Measurements from ENCODE around the gene CDK14. TPM values are rescaled to one million over a fixed set of nuclear protein-coding genes. Genes with fewer than 3 reads are reported as not detected.

The CDK14 gene
- total and polyA plus RNA-seq, 2 donors (not counting 1 experiment from before 2014, with no cell fraction given): 42.1 to 167 TPM

- Mint-ChIP-seq H3K4me1 (no peaks in the 10 kb centered on the region), H3K27ac (no peak overlapping the region), H3K27me3 (no peaks in the 10 kb centered on the region), H3K9me3 (ENCODE audit: insufficient read depth) (no peaks in the 10 kb centered on the region), H3K4me3 (no peak overlapping the region)
- H3K27ac ChIP-seq (ENCODE audit: low read length in 2 of 2): no peak overlapping the region
- ATAC-seq (ENCODE audit: low read depth): no peak
- TF ChIP-seq EZH2 (IDR thresholded peaks at IDR 0.05; ENCODE audit: borderline replicate concordance, insufficient read depth, low read depth, low read length, poor library complexity, severe bottlenecking) (no peak), CTCF (IDR thresholded peaks at IDR 0.05) (no peak)
- 100% methylated on average over 1 of the region's 5 CpGs for WGBS (ENCODE audit: insufficient coverage)
- H3K36me3 ChIP-seq (replicated peaks in 1 of 2; ENCODE audit: control extremely low read depth in 1 of 2, control insufficient read depth in 1 of 2, extremely low read depth in 1 of 2, insufficient read depth in 2 of 2, low read length in 1 of 2): no peaks in the 10 kb centered on the region
- POLR2A ChIA-PET: no interaction called here
- H3K9me3 ChIP-seq (ENCODE audit: control extremely low read depth in 1 of 3, control insufficient read depth in 2 of 3, insufficient read depth in 1 of 3, low read length in 2 of 3): no peaks in the 10 kb centered on the region
- no peaks in the 10 kb centered on the region for H3K79me2 ChIP-seq (ENCODE audit: control insufficient read depth, insufficient read depth, low read length)
- no peak overlapping the region for H2AFZ ChIP-seq (ENCODE audit: insufficient read depth, low read depth, low read length, poor library complexity, severe bottlenecking)
- no peak for DNase-seq
- H3K4me1 ChIP-seq (ENCODE audit: control insufficient read depth in 2 of 2, insufficient read depth in 2 of 2, low read length in 2 of 2): no peaks in the 10 kb centered on the region
- H3K4me3 ChIP-seq (ENCODE audit: control extremely low read depth in 1 of 5, extremely low read depth in 1 of 5, insufficient read depth in 1 of 5, low read depth in 2 of 5, low read length in 4 of 5): no peak overlapping the region
- no peak overlapping the region for H3K9ac ChIP-seq (ENCODE audit: low read length)
- H3K4me2 ChIP-seq (replicated peaks; ENCODE audit: low read depth, low read length, poor library complexity, severe bottlenecking): no peak overlapping the region
- H4K20me1 ChIP-seq (ENCODE audit: control insufficient read depth, insufficient read depth, low read length, poor library complexity, severe bottlenecking): no peaks in the 10 kb centered on the region
- CTCF ChIA-PET: no interaction called here
- no peaks in the 10 kb centered on the region for H3K27me3 ChIP-seq (replicated peaks in 1 of 4; ENCODE audit: control extremely low read depth in 1 of 4, control insufficient read depth in 3 of 4, insufficient read depth in 4 of 4, low read length in 3 of 4)
- intact Hi-C loops (cut with micrococcal nuclease): no loop called here
Measured at GRCh38 chr7:91182819-91183764, 587.0 kb downstream of the CDK14 start.

- Histone ChIP-seq H3K9ac (ENCODE audit: low read length) (no peak overlapping the region), H3K36me3 (replicated peaks in 1 of 2; ENCODE audit: control extremely low read depth in 1 of 2, control insufficient read depth in 1 of 2, extremely low read depth in 1 of 2, insufficient read depth in 2 of 2, low read length in 1 of 2) (no peaks in the 10 kb centered on the region), H3K4me2 (replicated peaks; ENCODE audit: low read depth, low read length, poor library complexity, severe bottlenecking) (no peak overlapping the region), H3K79me2 (ENCODE audit: control insufficient read depth, insufficient read depth, low read length) (no peaks in the 10 kb centered on the region), H4K20me1 (ENCODE audit: control insufficient read depth, insufficient read depth, low read length, poor library complexity, severe bottlenecking) (no peaks in the 10 kb centered on the region), H3K27me3 (replicated peaks in 1 of 4; ENCODE audit: control extremely low read depth in 1 of 4, control insufficient read depth in 3 of 4, insufficient read depth in 4 of 4, low read length in 3 of 4) (no peaks in the 10 kb centered on the region), H3K9me3 (ENCODE audit: control extremely low read depth in 1 of 3, control insufficient read depth in 2 of 3, insufficient read depth in 1 of 3, low read length in 2 of 3) (no peaks in the 10 kb centered on the region), H2AFZ (ENCODE audit: insufficient read depth, low read depth, low read length, poor library complexity, severe bottlenecking) (no peak overlapping the region), H3K4me1 (ENCODE audit: control insufficient read depth in 2 of 2, insufficient read depth in 2 of 2, low read length in 2 of 2) (no peaks in the 10 kb centered on the region), H3K27ac (ENCODE audit: low read length in 2 of 2) (no peak overlapping the region), H3K4me3 (ENCODE audit: control extremely low read depth in 1 of 5, extremely low read depth in 1 of 5, insufficient read depth in 1 of 5, low read depth in 2 of 5, low read length in 4 of 5) (no peak overlapping the region)
- ATAC-seq (ENCODE audit: low read depth) (no peak), DNase-seq (no peak)
- Mint-ChIP-seq H3K9me3 (ENCODE audit: insufficient read depth) (no peaks in the 10 kb centered on the region), H3K27ac (no peak overlapping the region), H3K27me3 (no peaks in the 10 kb centered on the region), H3K4me1 (peaks cover 2% of the 10 kb centered on the region), H3K4me3 (no peak overlapping the region)
- intact Hi-C loops (cut with micrococcal nuclease): no loop called here
- POLR2A ChIA-PET: no interaction called here
- no CpG with 5 or more reads among the region's 2 CpGs for WGBS (ENCODE audit: insufficient coverage)
- TF ChIP-seq EZH2 (IDR thresholded peaks at IDR 0.05; ENCODE audit: borderline replicate concordance, insufficient read depth, low read depth, low read length, poor library complexity, severe bottlenecking) (no peak), CTCF (IDR thresholded peaks at IDR 0.05) (no peak)
- CTCF ChIA-PET: no interaction called here
Measured at GRCh38 chr7:91185771-91186170, 589.6 kb downstream of the CDK14 start.
